NCI-H345 treated with DMSO at 0.1 percent for 48 hours (cell line): ENCODE measurements around the gene MMP17.
A peak's percentile ranks its signal among the peaks of the same experiment; 100 is the strongest.
"Not testable (repeated sequence)": the region's sequence is repeated elsewhere in the genome, so short reads cannot be mapped to it uniquely, and the experiment has no call there.

ENCODE experiments used
- DNase-seq: peaks from one replicate; lab custom pipeline; 2025; ENCODE audit not compliant: unreplicated experiment; lab: John Stamatoyannopoulos, UW

MMP17 gene

GRCh38 chr12:131862994-131863710 is 35.0 kb downstream of the MMP17 start:
- DNase-seq: no peak

GRCh38 chr12:131863711-131864396 is 35.7 kb downstream of the MMP17 start:
- DNase-seq: no peak

GRCh38 chr12:131864469-131864868 is 36.3 kb downstream of the MMP17 start:
- DNase-seq: no peak

- no peak for DNase-seq
Measured at GRCh38 chr12:131865180-131865875, 37.1 kb downstream of the MMP17 start.

GRCh38 chr12:131867471-131867870 is 39.3 kb downstream of the MMP17 start:
- DNase-seq: no peak

- DNase-seq: no peak
Measured at GRCh38 chr12:131867891-131868675, 39.9 kb downstream of the MMP17 start.

- DNase-seq: peak; percentile 22
Measured at GRCh38 chr12:131869871-131870418, 41.8 kb downstream of the MMP17 start.

- no peak for DNase-seq
Measured at GRCh38 chr12:131871677-131872076, 43.5 kb downstream of the MMP17 start.

- no peak for DNase-seq
Measured at GRCh38 chr12:131872154-131873051, 44.2 kb downstream of the MMP17 start.

GRCh38 chr12:131873293-131873692 is 45.1 kb downstream of the MMP17 start:
- DNase-seq: no peak

- not testable (repeated sequence) for DNase-seq
Measured at GRCh38 chr12:131874972-131875371, 46.8 kb downstream of the MMP17 start.

- DNase-seq: not testable (repeated sequence)
Measured at GRCh38 chr12:131877216-131877615, 49.0 kb downstream of the MMP17 start.

GRCh38 chr12:131878436-131878835 is 50.2 kb downstream of the MMP17 start:
- DNase-seq: not testable (repeated sequence)

GRCh38 chr12:131882804-131883520 is 54.8 kb downstream of the MMP17 start:
- no peak for DNase-seq

- no peak for DNase-seq
Measured at GRCh38 chr12:131883521-131883900, 55.3 kb downstream of the MMP17 start.

GRCh38 chr12:131885076-131885475 is 56.9 kb downstream of the MMP17 start:
- DNase-seq: not testable (repeated sequence)

- no peak for DNase-seq
Measured at GRCh38 chr12:131885543-131886057, 57.4 kb downstream of the MMP17 start.

- DNase-seq: not testable (repeated sequence)
Measured at GRCh38 chr12:131891722-131892121, 63.5 kb downstream of the MMP17 start.
